Nephron progenitor cell (in vitro differentiated cells): ENCODE measurements around the gene GABRR2.
A peak's percentile ranks its signal among the peaks of the same experiment; 100 is the strongest.
"Not testable (repeated sequence)": the region's sequence is repeated elsewhere in the genome, so short reads cannot be mapped to it uniquely, and the experiment has no call there.

Experiments used
- DNase-seq: peaks from one replicate; pipeline ENCODE4 v3.0.0; 2021
- H3K27ac Mint-ChIP-seq: 2 replicates; pipeline ENCODE4 v1.8.0; 2021; ENCODE audit warnings: mild to moderate bottlenecking, moderate library complexity, mixed read lengths
- H3K27me3 Mint-ChIP-seq: 2 replicates; pipeline ENCODE4 v1.8.0; 2021; ENCODE audit warnings: mild to moderate bottlenecking, low read depth, mixed read lengths; ENCODE audit not compliant: poor library complexity
- H3K36me3 Mint-ChIP-seq: 2 replicates; pipeline ENCODE4 v1.8.0; 2021; ENCODE audit warnings: low read depth, mixed read lengths
- H3K4me1 Mint-ChIP-seq: 2 replicates; pipeline ENCODE4 v1.8.0; 2021; ENCODE audit warnings: mixed read lengths
- H3K4me3 Mint-ChIP-seq: 2 replicates; pipeline ENCODE4 v1.8.0; 2021; ENCODE audit warnings: mild to moderate bottlenecking, moderate library complexity, mixed read lengths
- H3K9me3 Mint-ChIP-seq: 2 replicates; pipeline ENCODE4 v1.8.0; 2021; ENCODE audit warnings: mild to moderate bottlenecking, moderate library complexity, mixed read lengths
- TF ChIP-seq, protein P1 (sequence below): fragments of 200-600 bp; sonication (generic); IDR thresholded peaks from 2 replicates; pipeline ENCODE4 v1.5.0; 2021; ENCODE audit warnings: antibody characterized with exemption

The GABRR2 gene

DNA sequence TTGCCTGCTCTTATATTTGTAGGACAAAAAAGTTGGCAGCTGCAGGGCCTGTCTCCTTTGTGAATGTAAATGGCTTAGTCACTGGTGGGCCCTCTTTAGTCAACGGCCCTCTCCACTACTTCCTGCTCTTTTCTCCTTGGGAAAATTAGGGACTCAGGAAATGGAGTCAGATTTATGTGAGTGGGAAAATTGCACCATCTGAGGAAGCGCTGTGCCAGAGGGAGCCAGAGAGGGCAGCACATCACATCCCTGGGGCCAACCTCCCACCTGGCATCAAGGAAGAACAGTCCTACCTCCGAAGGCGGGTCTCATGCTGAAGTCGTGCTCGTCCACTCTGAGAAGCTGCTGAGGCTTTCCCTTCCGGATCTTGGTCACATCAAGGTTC, 15.6 kb downstream of the GABRR2 start:
- TF ChIP-seq, protein P1, sequence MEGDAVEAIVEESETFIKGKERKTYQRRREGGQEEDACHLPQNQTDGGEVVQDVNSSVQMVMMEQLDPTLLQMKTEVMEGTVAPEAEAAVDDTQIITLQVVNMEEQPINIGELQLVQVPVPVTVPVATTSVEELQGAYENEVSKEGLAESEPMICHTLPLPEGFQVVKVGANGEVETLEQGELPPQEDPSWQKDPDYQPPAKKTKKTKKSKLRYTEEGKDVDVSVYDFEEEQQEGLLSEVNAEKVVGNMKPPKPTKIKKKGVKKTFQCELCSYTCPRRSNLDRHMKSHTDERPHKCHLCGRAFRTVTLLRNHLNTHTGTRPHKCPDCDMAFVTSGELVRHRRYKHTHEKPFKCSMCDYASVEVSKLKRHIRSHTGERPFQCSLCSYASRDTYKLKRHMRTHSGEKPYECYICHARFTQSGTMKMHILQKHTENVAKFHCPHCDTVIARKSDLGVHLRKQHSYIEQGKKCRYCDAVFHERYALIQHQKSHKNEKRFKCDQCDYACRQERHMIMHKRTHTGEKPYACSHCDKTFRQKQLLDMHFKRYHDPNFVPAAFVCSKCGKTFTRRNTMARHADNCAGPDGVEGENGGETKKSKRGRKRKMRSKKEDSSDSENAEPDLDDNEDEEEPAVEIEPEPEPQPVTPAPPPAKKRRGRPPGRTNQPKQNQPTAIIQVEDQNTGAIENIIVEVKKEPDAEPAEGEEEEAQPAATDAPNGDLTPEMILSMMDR, result no peak
- no peak overlapping the region for H3K4me3 Mint-ChIP-seq
- H3K4me1 Mint-ChIP-seq, result peaks cover 24% of the 10 kb centered on the region
- DNase-seq, result no peak
- H3K36me3 Mint-ChIP-seq, result no peaks in the 10 kb centered on the region
- no peak overlapping the region for H3K27ac Mint-ChIP-seq
- H3K9me3 Mint-ChIP-seq, result peaks cover 27% of the 10 kb centered on the region
- peaks cover 8% of the 10 kb centered on the region for H3K27me3 Mint-ChIP-seq

DNA sequence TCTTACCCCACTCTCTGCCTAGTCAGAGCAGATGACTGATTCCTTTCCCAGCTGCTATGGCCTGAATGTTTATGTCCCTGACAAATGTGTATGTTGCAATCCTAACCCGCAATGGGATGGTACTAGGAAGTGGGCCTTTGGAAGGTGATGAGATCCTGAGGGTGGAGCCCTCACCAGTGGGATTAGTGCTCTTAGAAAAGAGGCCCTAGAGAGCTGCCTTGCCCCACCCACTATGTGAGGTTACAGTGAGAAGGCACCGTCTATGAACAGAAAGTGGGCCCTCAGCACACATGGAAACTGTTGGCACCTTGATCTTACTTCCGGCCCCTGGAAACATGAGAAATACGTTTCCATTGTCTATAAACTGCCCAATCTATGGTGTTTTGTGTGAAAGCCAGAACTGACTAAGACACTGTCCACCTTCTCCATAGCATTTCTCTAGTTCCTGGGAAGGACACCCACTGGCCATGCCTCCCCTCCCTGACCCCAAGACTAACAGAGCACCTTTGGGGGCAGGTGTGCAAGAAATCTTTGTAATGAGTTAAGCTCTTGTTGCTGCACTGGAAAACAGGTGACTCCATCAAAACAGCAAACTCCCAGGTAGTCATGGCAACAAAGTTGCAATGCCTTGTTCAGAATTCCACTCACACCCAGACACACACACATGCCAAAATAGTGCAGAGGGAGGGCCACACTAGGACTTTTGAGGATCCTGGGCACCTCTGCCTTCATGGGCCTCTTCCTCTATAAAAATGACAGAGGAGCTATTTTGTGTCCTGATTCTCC, 16.2 kb downstream of the GABRR2 start:
- H3K27ac Mint-ChIP-seq, result no peak overlapping the region
- H3K4me3 Mint-ChIP-seq, result no peak overlapping the region
- H3K27me3 Mint-ChIP-seq, result peaks cover 6% of the 10 kb centered on the region
- no peak for DNase-seq
- no peaks in the 10 kb centered on the region for H3K36me3 Mint-ChIP-seq
- TF ChIP-seq, protein P1, result no peak
- peaks cover 22% of the 10 kb centered on the region for H3K9me3 Mint-ChIP-seq
- H3K4me1 Mint-ChIP-seq, result peaks cover 24% of the 10 kb centered on the region

DNA sequence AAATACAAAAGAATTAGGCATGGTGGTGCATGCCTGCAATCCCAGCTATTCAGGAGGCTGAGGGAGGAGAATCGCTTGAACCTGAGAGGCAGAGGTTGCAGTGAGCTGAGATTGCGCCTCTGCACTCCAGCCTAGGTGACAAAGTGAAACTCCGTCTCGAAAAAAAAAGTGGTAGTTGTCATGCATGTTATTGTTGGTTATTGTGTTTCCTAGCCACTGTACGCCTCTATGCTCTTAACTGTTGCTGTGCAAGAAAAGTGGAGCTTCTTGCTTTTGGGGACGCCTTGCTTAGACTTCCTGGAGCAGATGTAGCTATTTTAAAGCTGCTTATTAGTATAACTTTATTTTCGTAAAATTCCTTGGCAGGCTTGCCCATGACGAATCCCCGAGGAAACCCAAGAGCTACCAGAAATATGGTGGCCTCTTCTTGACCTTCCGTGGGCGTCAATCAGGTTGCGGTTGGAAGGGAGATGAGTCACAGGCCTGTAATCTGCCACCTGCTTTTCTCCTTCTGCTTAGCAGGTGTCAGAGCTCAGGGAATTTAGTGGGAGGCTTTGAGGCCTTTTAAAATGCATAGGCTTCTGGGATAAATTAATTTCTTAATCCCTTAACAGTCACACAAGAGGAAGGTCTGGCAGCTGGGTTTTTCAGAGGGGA, 17.3 kb downstream of the GABRR2 start:
- TF ChIP-seq, protein P1, result no peak
- H3K27ac Mint-ChIP-seq, result peak overlapping the region; percentile 75
- DNase-seq, result no peak

DNA sequence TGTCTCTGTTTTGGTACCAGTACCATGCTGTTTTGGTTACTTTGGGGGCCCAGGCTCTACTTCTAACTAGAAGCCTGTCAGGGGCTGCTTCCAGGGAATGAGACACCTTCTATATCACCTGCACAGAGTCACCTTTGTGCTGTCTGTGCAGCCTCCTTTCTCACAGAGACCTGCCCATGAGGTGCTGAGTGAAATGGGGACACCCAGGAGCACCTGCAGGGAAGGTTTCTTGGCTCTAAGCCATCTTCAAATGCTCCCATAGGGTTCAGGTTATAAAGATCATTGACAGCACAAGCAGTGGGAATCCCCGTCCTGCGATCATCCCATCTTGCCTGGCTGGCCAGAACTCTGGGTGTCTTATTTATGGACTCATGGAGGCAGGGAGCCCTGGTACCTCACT, 19.1 kb downstream of the GABRR2 start:
- DNase-seq, result no peak
- Mint-ChIP-seq H3K36me3 (no peaks in the 10 kb centered on the region), H3K4me1 (peaks cover 26% of the 10 kb centered on the region), H3K9me3 (no peaks in the 10 kb centered on the region), H3K27me3 (peaks cover 4% of the 10 kb centered on the region), H3K4me3 (no peak overlapping the region), H3K27ac (no peak overlapping the region)
- TF ChIP-seq, protein P1, result no peak

More for the DNA sequence above, 17.3 kb downstream of the GABRR2 start:
- peaks cover 4% of the 10 kb centered on the region for H3K27me3 Mint-ChIP-seq
- H3K36me3 Mint-ChIP-seq, result no peaks in the 10 kb centered on the region
- H3K4me1 Mint-ChIP-seq, result peaks cover 24% of the 10 kb centered on the region
- H3K4me3 Mint-ChIP-seq, result no peak overlapping the region
- peaks cover 11% of the 10 kb centered on the region for H3K9me3 Mint-ChIP-seq

DNA sequence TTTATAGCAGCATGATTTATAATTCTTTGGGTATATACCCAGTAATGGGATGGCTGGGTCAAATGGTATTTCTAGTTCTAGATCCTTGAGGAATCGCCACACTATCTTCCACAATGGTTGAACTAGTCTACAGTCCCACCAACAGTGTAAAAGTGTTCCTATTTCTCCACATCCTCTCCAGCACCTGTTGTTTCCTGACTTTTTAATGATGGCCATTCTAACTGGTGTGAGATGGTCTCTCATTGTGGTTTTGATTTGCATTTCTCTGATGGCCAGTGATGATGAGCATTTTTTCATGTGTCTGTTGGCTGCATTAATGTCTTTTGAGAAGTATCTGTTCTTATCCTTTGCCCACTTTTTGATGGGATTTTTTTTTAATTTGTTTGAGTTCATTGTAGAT, 20.0 kb downstream of the GABRR2 start:
- not testable (repeated sequence) for H3K4me3 Mint-ChIP-seq, H3K27me3 Mint-ChIP-seq, H3K27ac Mint-ChIP-seq, H3K9me3 Mint-ChIP-seq, H3K36me3 Mint-ChIP-seq, DNase-seq
- peaks cover 30% of the 10 kb centered on the region for H3K4me1 Mint-ChIP-seq

DNA sequence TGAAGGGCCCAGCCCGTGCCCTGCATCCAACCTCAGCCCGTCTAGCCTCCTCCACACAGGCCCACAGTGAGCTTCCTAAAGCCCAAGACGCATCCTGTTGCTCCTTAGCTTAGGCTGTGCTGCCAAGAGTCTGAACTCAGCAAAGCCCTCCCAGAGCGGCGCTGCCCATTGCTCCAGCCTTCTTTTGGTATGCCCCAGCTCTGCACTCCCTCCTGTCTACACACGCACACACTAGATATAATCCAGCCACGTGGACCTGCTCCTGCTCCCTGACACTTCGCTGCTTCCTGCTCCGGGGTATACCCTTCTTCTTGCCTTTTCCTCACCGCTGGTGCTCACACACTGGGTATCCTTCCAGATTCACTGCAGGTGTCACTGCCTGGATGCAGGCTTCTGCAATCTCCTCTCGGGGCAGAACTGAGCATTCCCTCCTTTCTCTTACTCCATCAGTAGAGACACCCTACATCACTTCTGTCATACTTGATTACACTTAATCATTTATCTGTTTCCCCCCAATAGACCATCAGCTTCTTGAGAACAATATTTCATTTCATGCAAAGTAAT, 23.8 kb downstream of the GABRR2 start:
- Mint-ChIP-seq H3K4me3 (no peak overlapping the region), H3K27me3 (peaks cover 3% of the 10 kb centered on the region), H3K9me3 (no peaks in the 10 kb centered on the region), H3K27ac (peak overlapping the region; percentile 4), H3K36me3 (no peaks in the 10 kb centered on the region), H3K4me1 (peaks cover 15% of the 10 kb centered on the region)
- TF ChIP-seq, protein P1, result no peak
- no peak for DNase-seq
